Activated effector memory CD4-positive, alpha-beta T cell treated with Interleukin-2 at 50 U/mL for 16 hours (primary cell): ENCODE results near the gene MEIS1.

Source experiments
- DNase-seq: peaks from one replicate; pipeline ENCODE4 v3.0.0-alpha.2; 2020

Gene MEIS1

GRCh38 chr2:66445076-66445924 is 10.4 kb downstream of the MEIS1 start:
- no peak for DNase-seq

- no peak for DNase-seq
These were observed 11.3 kb downstream of the MEIS1 start for GRCh38 chr2:66445925-66446871.

- DNase-seq = no peak
These were observed 12.0 kb downstream of the MEIS1 start for GRCh38 chr2:66446941-66447340.

GRCh38 chr2:66447677-66448076 is 12.8 kb downstream of the MEIS1 start:
- no peak for DNase-seq

- DNase-seq = no peak
These were observed 13.4 kb downstream of the MEIS1 start for GRCh38 chr2:66448136-66448991.

- no peak for DNase-seq
These were observed 17.3 kb downstream of the MEIS1 start for GRCh38 chr2:66452214-66452613.

- DNase-seq = no peak
These were observed 18.0 kb downstream of the MEIS1 start for GRCh38 chr2:66452917-66453316.

GRCh38 chr2:66455490-66455889 is 20.6 kb downstream of the MEIS1 start:
- no peak for DNase-seq

GRCh38 chr2:66456183-66457041 is 21.5 kb downstream of the MEIS1 start:
- DNase-seq = no peak

- DNase-seq = no peak
These were observed 22.6 kb downstream of the MEIS1 start for GRCh38 chr2:66457545-66457944.

GRCh38 chr2:66460031-66460430 is 25.1 kb downstream of the MEIS1 start:
- no peak for DNase-seq

GRCh38 chr2:66461001-66461663 is 26.2 kb downstream of the MEIS1 start:
- DNase-seq = no peak

- no peak for DNase-seq
These were observed 27.0 kb downstream of the MEIS1 start for GRCh38 chr2:66461664-66462500.

- DNase-seq = no peak
These were observed 27.5 kb downstream of the MEIS1 start for GRCh38 chr2:66462501-66462825.

GRCh38 chr2:66463206-66463755 is 28.4 kb downstream of the MEIS1 start:
- DNase-seq = no peak

- no peak for DNase-seq
These were observed 30.2 kb downstream of the MEIS1 start for GRCh38 chr2:66464930-66465637.

- no peak for DNase-seq
These were observed 31.5 kb downstream of the MEIS1 start for GRCh38 chr2:66466433-66466832.

- no peak for DNase-seq
These were observed 32.8 kb downstream of the MEIS1 start for GRCh38 chr2:66467718-66468117.

- no peak for DNase-seq
These were observed 34.4 kb downstream of the MEIS1 start for GRCh38 chr2:66469214-66469902.
